HEK293 (cell line): ENCODE measurements around the gene C2.

Experiments used
- CTCF ChIA-PET: fragments of 350-600 bp; formaldehyde crosslinking; extraction: SDS; loops from one replicate; lab custom pipeline; 2021; ENCODE audit warnings: antibody characterized with exemption; lab: Yijun Ruan, JAX
- POLR2A ChIA-PET: fragments of 300-600 bp; formaldehyde crosslinking; extraction: SDS; loops from one replicate; lab custom pipeline; 2020; ENCODE audit warnings: antibody characterized with exemption, inconsistent platforms; lab: Yijun Ruan, JAX
- H3K27ac ChIP-seq: fragments of 200-500 bp; sonication (Bioruptor generic); 2 replicates; pipeline ENCODE4 v1.5.1; 2014; ENCODE audit warnings: low read depth, low read length, control low read depth, inconsistent platforms; ENCODE audit errors: extremely low read depth
- H3K36me3 ChIP-seq, 2 experiments: fragments of 200-500 bp in 1 of 2; sonication (Bioruptor generic) in 1 of 2; 1 replicate in 1 of 2; 2 replicates in 1 of 2; pipeline ENCODE4 v1.5.1; 2014 to 2017; ENCODE audit warnings: inconsistent platforms in 2 of 2, low read length in 2 of 2; ENCODE audit not compliant: control insufficient read depth in 2 of 2, insufficient read depth in 1 of 2
- H3K4me1 ChIP-seq: fragments of 200-500 bp; sonication (Bioruptor generic); 2 replicates; pipeline ENCODE4 v1.5.1; 2014; ENCODE audit warnings: mild to moderate bottlenecking, low read length, inconsistent platforms; ENCODE audit not compliant: control insufficient read depth, insufficient read depth
- H3K4me3 ChIP-seq: 2 replicates; pipeline ENCODE4 v1.5.1; 2011; ENCODE audit warnings: low read depth, mild to moderate bottlenecking, control low read depth, low read length, moderate library complexity
- H3K9me3 ChIP-seq: fragments of 200-500 bp; sonication (Bioruptor generic); 2 replicates; pipeline ENCODE4 v1.5.1; 2014; ENCODE audit warnings: low read depth, low read length, inconsistent platforms; ENCODE audit not compliant: control insufficient read depth, insufficient read depth
- ATF2 ChIP-seq: fragments of 450-650 bp; formaldehyde crosslinking; IDR thresholded peaks from 2 replicates; pipeline ENCODE4 v1.5.1; 2016; ENCODE audit warnings: missing biosample characterization, missing genetic modification characterization, low read depth
- BCL11A ChIP-seq: fragments of 450-650 bp; formaldehyde crosslinking; IDR thresholded peaks from 2 replicates; pipeline ENCODE4 v1.5.1; 2016; ENCODE audit warnings: low read depth, missing biosample characterization, missing genetic modification characterization
- GLIS1 ChIP-seq: fragments of 450-650 bp; formaldehyde crosslinking; IDR thresholded peaks from 2 replicates; pipeline ENCODE4 v1.5.1; 2016; ENCODE audit warnings: missing biosample characterization, missing genetic modification characterization
- IKZF3 ChIP-seq: fragments of 450-650 bp; IDR thresholded peaks from 2 replicates; pipeline ENCODE4 v1.5.0; 2018; ENCODE audit warnings: missing biosample characterization, mild to moderate bottlenecking, missing genetic modification characterization, moderate library complexity
- MZF1 ChIP-seq: fragments of 450-650 bp; formaldehyde crosslinking; IDR thresholded peaks from 2 replicates; pipeline ENCODE4 v1.5.1; 2017; ENCODE audit warnings: missing biosample characterization, missing genetic modification characterization, borderline replicate concordance
- OSR2 ChIP-seq: fragments of 450-650 bp; formaldehyde crosslinking; IDR thresholded peaks from 2 replicates; pipeline ENCODE4 v1.5.1; 2016; ENCODE audit warnings: missing biosample characterization, missing genetic modification characterization
- PBX3 ChIP-seq: sonication (generic); formaldehyde crosslinking; IDR thresholded peaks from 2 replicates; pipeline ENCODE4 v1.8.1; 2022; ENCODE audit warnings: mild to moderate bottlenecking, moderate library complexity, missing genetic modification reagents
- PRDM10 ChIP-seq: fragments of 450-650 bp; formaldehyde crosslinking; IDR thresholded peaks from 2 replicates; pipeline ENCODE4 v1.5.1; 2016; ENCODE audit warnings: missing biosample characterization, missing genetic modification characterization
- REST ChIP-seq: fragments of 450-650 bp; formaldehyde crosslinking; IDR thresholded peaks from 2 replicates; pipeline ENCODE4 v1.5.1; 2016; ENCODE audit warnings: missing biosample characterization, missing genetic modification characterization
- TCF7L2 ChIP-seq: IDR thresholded peaks from 2 replicates; pipeline ENCODE4 v1.6.1; 2011; ENCODE audit warnings: low read depth, mild to moderate bottlenecking, inconsistent platforms, low read length, moderate library complexity, borderline replicate concordance
- TRIM28 ChIP-seq: IDR thresholded peaks from 2 replicates; pipeline ENCODE4 v1.6.1; 2011; ENCODE audit warnings: low read length, control low read depth, borderline replicate concordance
- ZBTB17 ChIP-seq: fragments of 450-650 bp; formaldehyde crosslinking; IDR thresholded peaks from 2 replicates; pipeline ENCODE4 v1.5.1; 2016; ENCODE audit warnings: missing biosample characterization, missing genetic modification characterization
- ZBTB20 ChIP-seq: fragments of 450-650 bp; formaldehyde crosslinking; IDR thresholded peaks from 2 replicates; pipeline ENCODE4 v1.5.1; 2016; ENCODE audit warnings: missing biosample characterization, missing genetic modification characterization
- ZBTB21 ChIP-seq: fragments of 450-650 bp; formaldehyde crosslinking; IDR thresholded peaks from 2 replicates; pipeline ENCODE4 v1.5.1; 2017; ENCODE audit warnings: missing biosample characterization, missing genetic modification characterization
- ZNF140 ChIP-seq: fragments of 450-650 bp; formaldehyde crosslinking; IDR thresholded peaks from 2 replicates; pipeline ENCODE4 v1.5.1; 2016; ENCODE audit warnings: missing biosample characterization, missing genetic modification characterization
- ZNF184 ChIP-seq: fragments of 450-650 bp; IDR thresholded peaks from 2 replicates; pipeline ENCODE4 v1.5.1; 2018; ENCODE audit warnings: missing biosample characterization, mild to moderate bottlenecking, missing genetic modification characterization
- ZNF223 ChIP-seq: fragments of 450-650 bp; formaldehyde crosslinking; IDR thresholded peaks from 2 replicates; pipeline ENCODE4 v1.5.1; 2016; ENCODE audit warnings: missing biosample characterization, missing genetic modification characterization
- ZNF280D ChIP-seq: fragments of 450-650 bp; formaldehyde crosslinking; IDR thresholded peaks from 2 replicates; pipeline ENCODE4 v1.5.1; 2016; ENCODE audit warnings: missing biosample characterization, missing genetic modification characterization
- ZNF558 ChIP-seq: fragments of 450-650 bp; formaldehyde crosslinking; IDR thresholded peaks from 2 replicates; pipeline ENCODE4 v1.5.1; 2016; ENCODE audit warnings: missing biosample characterization, missing genetic modification characterization
- ZNF580 ChIP-seq: fragments of 450-650 bp; formaldehyde crosslinking; IDR thresholded peaks from 2 replicates; pipeline ENCODE4 v1.5.1; 2016; ENCODE audit warnings: missing biosample characterization, missing genetic modification characterization

The C2 gene

GRCh38 chr6:31970604-31971271 is 43.2 kb downstream of the C2 start (continued):
- TF ChIP-seq PRDM10 (tag by site-specific recombination) (peak; percentile 82), ZNF558 (tag by site-specific recombination) (0 out of 2 replicates have a peak, but pooled peaks have one; percentile 17), ZNF580 (tag by site-specific recombination) (no peak), OSR2 (tag by site-specific recombination) (no peak), ATF2 (tag by site-specific recombination) (peak; percentile 34; the same call in 1 of the 2 replicates), GLIS1 (tag by site-specific recombination) (peak; percentile 64), ZBTB21 (tag by site-specific recombination) (peak; percentile 86), ZNF184 (tag by site-specific recombination) (peak; percentile 76; the same call in 1 of the 2 replicates), ZNF140 (tag by site-specific recombination) (no peak)

- H3K4me1 ChIP-seq: peaks cover 5% of the 10 kb centered on the region
- peak overlapping the region; percentile 74 for H3K27ac ChIP-seq
- peak overlapping the region; percentile 83 for H3K4me3 ChIP-seq
- CTCF ChIA-PET: interaction anchor here (0.6 to 2.1 kb wide), 5 partner anchors 10 to 1787 kb away, joined by 3 to 10 read pairs (median 4); partner anchors contain the start of genes NELFE and SKIC2
- no peaks in the 10 kb centered on the region for H3K9me3 ChIP-seq
- peaks cover 3 to 50% of the 10 kb centered on the region in 2 experiments; a peak in 2 of 3 replicates for H3K36me3 ChIP-seq
- POLR2A ChIA-PET: interaction anchor here (0.6 to 4.6 kb wide), 28 partner anchors 9 to 1000 kb away, joined by 3 to 64 read pairs (median 5); partner anchors contain the start of genes C6orf47, CLIC1, CSNK2B and EHMT2
- TF ChIP-seq ZNF280D (tag by site-specific recombination) (peak; percentile 89; the same call in 1 of the 2 replicates), PBX3 (CRISPR knock-in tag) (0 out of 2 replicates have a peak, but pooled peaks have one; percentile 18), REST (tag by site-specific recombination) (0 out of 2 replicates have a peak, but pooled peaks have one; percentile 5), ZNF184 (tag by site-specific recombination) (0 out of 2 replicates have a peak, but pooled peaks have one; percentile 8), MZF1 (tag by site-specific recombination) (0 out of 2 replicates have a peak, but pooled peaks have one; percentile 44), TRIM28 (0 out of 2 replicates have a peak, but pooled peaks have one; percentile 30), BCL11A (tag by site-specific recombination) (peak; percentile 78; the same call in 1 of the 2 replicates), TCF7L2 (no peak), ZBTB17 (peak; percentile 90), ZBTB20 (0 out of 2 replicates have a peak, but pooled peaks have one; percentile 7), ZNF223 (tag by site-specific recombination) (peak; percentile 65; the same call in 1 of the 2 replicates), IKZF3 (no peak)
Measured at GRCh38 chr6:31971279-31971992, 43.9 kb downstream of the C2 start.
